SH-SY5Y (cell line): ENCODE results near the gene SP6.

ENCODE experiments used
- GATA2 ChIP-seq: IDR thresholded peaks from 2 replicates; pipeline ENCODE4 v1.6.1; 2011; ENCODE audit warnings: mild to moderate bottlenecking, low read depth, low read length
- GATA3 ChIP-seq: IDR thresholded peaks from 2 replicates; pipeline ENCODE4 v1.6.1; 2011; ENCODE audit warnings: low read depth, mild to moderate bottlenecking, low read length, moderate library complexity

DNA sequence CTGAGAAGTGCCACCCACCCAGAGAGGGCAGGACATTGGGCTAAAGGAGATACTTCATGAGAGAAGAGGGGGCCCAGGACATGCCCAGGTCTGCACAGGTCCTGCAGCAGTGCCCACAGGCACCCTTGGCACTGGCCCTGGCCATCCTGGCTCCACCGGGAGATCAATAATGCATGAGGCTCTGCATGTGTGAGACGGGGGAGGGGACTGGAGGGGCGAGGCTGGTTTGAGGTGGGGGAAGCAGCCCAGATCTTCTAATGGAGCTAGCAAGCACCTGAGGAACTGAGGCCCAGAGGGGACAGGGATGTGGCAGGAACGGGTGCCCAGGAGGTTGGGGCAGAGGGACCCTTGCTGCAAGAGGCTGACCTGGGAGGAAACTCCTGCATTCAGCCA lies 29.9 kb downstream of the SP6 start:
- TF ChIP-seq GATA3 (no peak), GATA2 (no peak)
